H9 (cell line): ENCODE results near the gene CCDC192. TPM values are rescaled to one million over a fixed set of nuclear protein-coding genes. Genes with fewer than 3 reads are reported as not detected.
A peak's percentile ranks its signal among the peaks of the same experiment; 100 is the strongest.

Source experiments
- DNase-seq: peaks from one replicate; pipeline ENCODE4 v3.0.0-alpha.2; 2017
- H2AFZ ChIP-seq: one replicate; pipeline ENCODE4 v1.6.1; 2013; ENCODE audit warnings: mild to moderate bottlenecking, low read length, control low read depth, moderate library complexity
- H2AK5ac ChIP-seq: 2 replicates; pipeline ENCODE4 v1.6.1; 2013; ENCODE audit warnings: low read length, control low read depth, mixed read lengths; ENCODE audit not compliant: insufficient read length
- H2BK120ac ChIP-seq: one replicate; pipeline ENCODE4 v1.6.1; 2013; ENCODE audit warnings: low read depth, mild to moderate bottlenecking, low read length, control low read depth, inconsistent platforms; ENCODE audit not compliant: poor library complexity, severe bottlenecking
- H2BK12ac ChIP-seq: 2 replicates; pipeline ENCODE4 v1.6.1; 2013; ENCODE audit warnings: low read length, control low read depth, mixed read lengths, low read depth; ENCODE audit not compliant: insufficient read length
- H2BK15ac ChIP-seq: 2 replicates; pipeline ENCODE4 v1.6.1; 2013; ENCODE audit warnings: low read depth, low read length, control low read depth
- H2BK20ac ChIP-seq: one replicate; pipeline ENCODE4 v1.6.1; 2013; ENCODE audit warnings: low read depth, mild to moderate bottlenecking, low read length, control low read depth, inconsistent platforms; ENCODE audit not compliant: poor library complexity, severe bottlenecking
- H2BK5ac ChIP-seq: 2 replicates; pipeline ENCODE4 v1.6.1; 2013; ENCODE audit warnings: low read length, control low read depth, mixed read lengths; ENCODE audit not compliant: insufficient read length
- H3K14ac ChIP-seq: 2 replicates; pipeline ENCODE4 v1.6.1; 2013; ENCODE audit warnings: low read length, control low read depth; ENCODE audit not compliant: insufficient read depth
- H3K18ac ChIP-seq: 2 replicates; pipeline ENCODE4 v1.6.1; 2013; ENCODE audit warnings: low read depth, mild to moderate bottlenecking, mixed read lengths, low read length, control low read depth; ENCODE audit not compliant: insufficient read length
- H3K23ac ChIP-seq: 2 replicates; pipeline ENCODE4 v1.6.1; 2013; ENCODE audit warnings: low read length, control low read depth, mixed read lengths, low read depth; ENCODE audit not compliant: insufficient read length
- H3K23me2 ChIP-seq: 2 replicates; pipeline ENCODE4 v1.6.1; 2013; ENCODE audit warnings: low read depth, mild to moderate bottlenecking, mixed read lengths, low read length, control low read depth; ENCODE audit not compliant: insufficient read length, poor library complexity, severe bottlenecking
- H3K27ac ChIP-seq: 2 replicates; pipeline ENCODE4 v1.5.1; 2013; ENCODE audit warnings: low read length, control low read depth, mixed read lengths, low read depth; ENCODE audit not compliant: insufficient read length
- H3K27me3 ChIP-seq: 2 replicates; pipeline ENCODE4 v1.6.1; 2013; ENCODE audit warnings: low read length, control low read depth, inconsistent platforms; ENCODE audit not compliant: insufficient read depth
- H3K4ac ChIP-seq: 2 replicates; pipeline ENCODE4 v1.6.1; 2013; ENCODE audit warnings: low read depth, mild to moderate bottlenecking, control low read depth, inconsistent platforms, low read length, moderate library complexity
- H3K4me1 ChIP-seq: 2 replicates; pipeline ENCODE4 v1.6.1; 2013; ENCODE audit warnings: low read length, control low read depth, inconsistent platforms; ENCODE audit not compliant: insufficient read depth
- H3K4me2 ChIP-seq: 2 replicates; pipeline ENCODE4 v1.6.1; 2013; ENCODE audit warnings: low read length, control low read depth, mixed read lengths; ENCODE audit not compliant: insufficient read length, insufficient read depth
- H3K56ac ChIP-seq: 2 replicates; pipeline ENCODE4 v1.6.1; 2013; ENCODE audit warnings: low read depth, mild to moderate bottlenecking, mixed read lengths, low read length, control low read depth; ENCODE audit not compliant: insufficient read length
- H3K79me1 ChIP-seq: 2 replicates; pipeline ENCODE4 v1.6.1; 2013; ENCODE audit warnings: low read depth, mild to moderate bottlenecking, moderate library complexity, low read length, control low read depth, inconsistent platforms; ENCODE audit not compliant: insufficient read depth, poor library complexity, severe bottlenecking
- H3K79me2 ChIP-seq: 2 replicates; pipeline ENCODE4 v1.6.1; 2013; ENCODE audit warnings: low read length, control low read depth, inconsistent platforms; ENCODE audit not compliant: insufficient read depth
- H3K9ac ChIP-seq: 2 replicates; pipeline ENCODE4 v1.6.1; 2013; ENCODE audit warnings: low read length, control low read depth, mixed read lengths; ENCODE audit not compliant: insufficient read length; ENCODE audit errors: extremely low read depth
- H3K9me3 ChIP-seq: one replicate; pipeline ENCODE4 v1.6.1; 2013; ENCODE audit warnings: low read depth, low read length, inconsistent platforms; ENCODE audit not compliant: control insufficient read depth
- H3T11ph ChIP-seq: one replicate; pipeline ENCODE4 v1.6.1; 2013; ENCODE audit warnings: mild to moderate bottlenecking, low read length, control low read depth, inconsistent platforms
- H4K20me1 ChIP-seq: one replicate; pipeline ENCODE4 v1.6.1; 2013; ENCODE audit not compliant: control insufficient read depth, insufficient read length, insufficient read depth
- H4K5ac ChIP-seq: 2 replicates; pipeline ENCODE4 v1.6.1; 2013; ENCODE audit warnings: low read depth, mild to moderate bottlenecking, mixed read lengths, low read length, control low read depth; ENCODE audit not compliant: insufficient read length
- H4K8ac ChIP-seq: replicated peaks from 2 replicates; pipeline ENCODE4 v1.6.1; 2013; ENCODE audit warnings: low read length, control low read depth, mixed read lengths, low read depth; ENCODE audit not compliant: insufficient read length
- H4K91ac ChIP-seq: 2 replicates; pipeline ENCODE4 v1.6.1; 2013; ENCODE audit warnings: low read depth, mild to moderate bottlenecking, moderate library complexity, mixed read lengths, low read length, control low read depth; ENCODE audit not compliant: insufficient read length
- H3K27ac Mint-ChIP-seq, 3 experiments: 2 replicates in 2 of 3; 3 replicates in 1 of 3; pipeline ENCODE4 v1.8.0; 2020 to 2021; ENCODE audit warnings: mixed read lengths in 3 of 3, mild to moderate bottlenecking in 1 of 3, moderate library complexity in 1 of 3
- H3K27me3 Mint-ChIP-seq: 2 replicates; pipeline ENCODE4 v1.8.0; 2021; ENCODE audit warnings: low read depth, mild to moderate bottlenecking, moderate library complexity, mixed read lengths
- H3K36me3 Mint-ChIP-seq, 3 experiments: 2 replicates in 2 of 3; 3 replicates in 1 of 3; pipeline ENCODE4 v1.8.0; 2020 to 2021; ENCODE audit warnings: low read depth in 3 of 3, mixed read lengths in 3 of 3; ENCODE audit not compliant: insufficient read depth in 1 of 3
- H3K4me1 Mint-ChIP-seq, 2 experiments: 2 replicates each; pipeline ENCODE4 v1.8.0; 2020; ENCODE audit warnings: mixed read lengths in 2 of 2
- H3K4me3 Mint-ChIP-seq, 2 experiments: 2 replicates in 1 of 2; 3 replicates in 1 of 2; pipeline ENCODE4 v1.8.0; 2020 to 2021; ENCODE audit warnings: mild to moderate bottlenecking in 2 of 2, mixed read lengths in 2 of 2, moderate library complexity in 1 of 2
- H3K9me3 Mint-ChIP-seq, 2 experiments: 2 replicates in 1 of 2; 3 replicates in 1 of 2; pipeline ENCODE4 v1.8.0; 2020; ENCODE audit warnings: mild to moderate bottlenecking in 2 of 2, mixed read lengths in 2 of 2, moderate library complexity in 1 of 2
- CTCF ChIP-seq: fragments of 200-600 bp; sonication (generic); conservative IDR thresholded peaks from 3 replicates; pipeline ENCODE4 v1.8.0; 2021; ENCODE audit warnings: antibody characterized with exemption, mild to moderate bottlenecking
- WGBS: extraction: QIAGEN DNeasy Blood & Tissue Kit; methylation state at CpG from one replicate; pipeline ENCODE4 v1.1.7; 2013; ENCODE audit warnings: missing lambda C conversion rate, low lambda C conversion rate, mixed read lengths; ENCODE audit not compliant: insufficient read length; ENCODE audit errors: extremely low coverage; 5-methylcytosine and 5-hydroxymethylcytosine counted together
- total RNA-seq: library from RNA; stranded (reverse); gene quantifications from 2 replicates; pipeline ENCODE4 v1.2.1, GENCODE V29; 2021

CCDC192 gene
- total RNA-seq, 1 experiment from 2014 or later: not detected

GRCh38 chr5:127813633-127814587, 110.7 kb downstream of the CCDC192 start:
- no peak overlapping the region for H3K9ac ChIP-seq
- peak overlapping the region in 2 of 3 experiments; percentile 63 to 90; a peak in 4 of 7 replicates for H3K27ac Mint-ChIP-seq

More at GRCh38 chr5:127813633-127814587, 110.7 kb downstream of the CCDC192 start:
- no peak overlapping the region for H3K4me2 ChIP-seq
- H3K79me1 ChIP-seq: no peaks in the 10 kb centered on the region
- H3K14ac ChIP-seq: no peak overlapping the region
- no peaks in the 10 kb centered on the region for H4K20me1 ChIP-seq
- H2BK12ac ChIP-seq: no peak overlapping the region
- no peaks in the 10 kb centered on the region for H3K27me3 Mint-ChIP-seq
- H3K56ac ChIP-seq: no peak overlapping the region
- no peak overlapping the region for H2BK120ac ChIP-seq
- H2AK5ac ChIP-seq: no peak overlapping the region
- H3K4me1 Mint-ChIP-seq: peaks cover 42 to 56% of the 10 kb centered on the region in 2 experiments
- TF ChIP-seq CTCF: no peak
- no peak for DNase-seq
- H3K27me3 ChIP-seq: no peaks in the 10 kb centered on the region
- no peaks in the 10 kb centered on the region for H3K23me2 ChIP-seq
- WGBS: no CpG with 5 or more reads among the region's 4 CpGs
- no peak overlapping the region for H3K18ac ChIP-seq
- no peak overlapping the region for H2BK5ac ChIP-seq
- H4K5ac ChIP-seq: no peak overlapping the region
- H3K4me1 ChIP-seq: peaks cover 9% of the 10 kb centered on the region
- no peak overlapping the region for H2BK20ac ChIP-seq
- 0 out of 7 replicates have a peak, but pooled peaks cover 0 to 3% (median 0%) of the 10 kb centered on the region in 3 experiments for H3K36me3 Mint-ChIP-seq
- no peak overlapping the region for H3K23ac ChIP-seq
- no peak overlapping the region for H3T11ph ChIP-seq
- no peak overlapping the region for H3K4ac ChIP-seq
- no peak overlapping the region for H4K91ac ChIP-seq
- no peak overlapping the region for H2AFZ ChIP-seq
- H3K27ac ChIP-seq: no peak overlapping the region
- H2BK15ac ChIP-seq: no peak overlapping the region
- no peaks in the 10 kb centered on the region for H3K79me2 ChIP-seq
- H3K4me3 Mint-ChIP-seq: no peak overlapping the region
- no peak overlapping the region for H4K8ac ChIP-seq
- no peaks in the 10 kb centered on the region for H3K9me3 ChIP-seq
- H3K9me3 Mint-ChIP-seq: no peaks in the 10 kb centered on the region
